TTC549 (cell line): Measurements from ENCODE around the gene KCNH1.
"Not testable (repeated sequence)": the region's sequence is repeated elsewhere in the genome, so short reads cannot be mapped to it uniquely, and the experiment has no call there.

Experiments
- FAIRE-seq: peaks from 2 replicates; lab custom pipeline; 2012; peaks lifted over from hg19 to GRCh38; lab: Jason Lieb, UNC

KCNH1 gene

DNA sequence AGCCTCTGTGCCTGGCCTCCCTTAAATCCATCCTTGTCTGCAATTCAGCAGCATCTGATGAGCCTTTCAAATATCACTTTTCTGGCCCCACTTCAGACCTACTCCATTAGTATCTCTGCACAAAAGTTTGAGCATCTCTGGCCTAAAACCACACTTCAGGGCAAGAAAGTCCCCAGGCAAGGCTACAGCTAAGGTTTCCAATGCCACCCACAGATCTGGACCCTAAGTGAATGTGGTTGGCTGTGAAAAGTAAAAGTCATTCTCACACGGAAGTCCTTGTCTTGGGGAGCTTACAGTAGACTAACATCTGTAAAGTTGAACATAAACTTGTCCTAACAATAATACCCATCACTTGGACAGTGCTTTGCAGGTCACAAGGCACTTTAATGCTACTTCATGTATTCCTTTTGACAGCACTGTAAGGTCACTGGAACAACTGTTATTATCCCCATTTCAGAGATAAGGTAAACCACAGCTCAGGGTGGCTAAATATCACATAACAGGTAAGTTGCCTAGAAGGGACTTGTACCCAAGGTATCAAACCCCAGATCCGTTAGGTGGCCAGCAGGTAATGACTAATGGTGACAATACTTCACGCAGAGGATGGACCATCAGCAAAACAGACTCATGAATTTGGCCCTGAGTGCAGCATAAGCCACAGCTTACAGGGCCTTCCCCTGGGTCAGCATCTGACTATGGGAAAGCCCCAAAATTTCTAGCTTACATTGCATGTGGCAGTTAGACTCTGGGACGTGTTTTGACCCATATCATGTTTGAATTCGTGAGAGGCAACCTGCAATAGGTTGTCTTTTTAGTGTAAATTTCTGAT is 449.3 kb downstream of the KCNH1 start:
- no peak for FAIRE-seq

DNA sequence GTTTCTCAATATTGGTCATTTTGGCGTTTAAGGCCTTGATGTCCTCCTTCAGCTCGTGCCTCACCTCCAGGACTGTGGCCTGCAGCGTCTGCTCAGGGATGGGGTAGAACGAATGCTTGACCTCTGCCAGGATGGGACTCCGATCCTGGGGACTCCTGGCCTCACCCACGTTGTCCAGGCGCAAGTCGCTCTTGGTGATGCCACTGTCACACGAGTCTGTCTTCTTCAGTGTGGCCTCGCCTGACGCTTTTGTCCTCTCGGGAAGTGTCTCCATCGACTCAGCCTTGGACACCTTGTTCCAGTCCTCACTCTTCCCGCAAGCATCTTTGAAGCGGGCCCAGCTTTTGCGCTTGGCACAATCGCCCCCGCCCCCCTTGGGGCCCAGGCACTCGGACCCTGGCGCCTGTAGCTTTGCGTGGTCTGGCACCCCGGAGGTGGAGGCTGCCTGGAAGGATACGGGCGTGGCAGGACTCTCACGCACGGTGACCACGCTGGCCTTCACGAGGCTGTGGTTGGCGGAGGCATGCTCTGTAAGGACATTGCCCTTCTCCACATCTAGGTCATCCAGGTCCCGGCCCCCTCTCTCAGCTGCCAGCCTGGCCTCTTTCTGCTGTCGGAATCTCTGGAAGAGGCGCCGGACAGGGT is 450.4 kb downstream of the KCNH1 start:
- FAIRE-seq, result no peak

DNA sequence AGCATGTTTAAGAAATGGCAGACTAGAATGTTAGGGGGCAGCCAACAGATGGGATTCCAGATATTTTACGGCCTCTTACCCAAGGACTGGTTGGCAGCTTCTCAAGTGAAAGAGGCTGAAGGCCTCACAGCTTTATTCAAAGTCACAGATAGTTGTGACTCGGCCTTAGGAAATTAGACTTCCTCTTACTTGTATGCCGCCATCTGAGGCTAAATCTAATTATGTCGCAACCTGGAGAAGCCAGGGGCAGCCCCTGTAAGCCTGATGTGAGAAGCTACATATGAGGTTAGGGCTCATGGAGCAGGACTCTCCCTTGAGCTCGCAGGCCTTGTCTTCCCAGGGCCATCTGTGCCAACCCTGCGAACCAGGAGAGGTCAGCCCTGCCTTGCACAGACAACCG is 452.8 kb downstream of the KCNH1 start:
- no peak for FAIRE-seq

DNA sequence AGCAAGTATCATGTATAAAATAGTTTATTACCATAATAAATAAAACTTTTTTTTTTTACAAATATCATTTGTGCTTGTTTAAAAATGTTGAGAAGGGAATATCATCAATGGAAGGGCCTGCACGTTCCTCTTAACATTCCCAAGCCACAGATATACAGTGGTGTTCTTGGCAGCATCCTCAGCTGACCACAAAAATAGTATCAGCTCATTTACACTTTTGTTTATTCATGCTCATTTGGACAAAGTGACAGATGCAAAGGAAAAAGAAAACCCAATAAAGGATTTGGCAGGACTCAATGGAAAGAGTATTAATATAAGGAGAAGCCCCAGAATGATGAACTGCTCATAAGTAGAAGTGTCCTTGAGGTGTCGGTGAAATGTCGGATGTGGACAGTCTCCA is 455.6 kb downstream of the KCNH1 start:
- no peak for FAIRE-seq

DNA sequence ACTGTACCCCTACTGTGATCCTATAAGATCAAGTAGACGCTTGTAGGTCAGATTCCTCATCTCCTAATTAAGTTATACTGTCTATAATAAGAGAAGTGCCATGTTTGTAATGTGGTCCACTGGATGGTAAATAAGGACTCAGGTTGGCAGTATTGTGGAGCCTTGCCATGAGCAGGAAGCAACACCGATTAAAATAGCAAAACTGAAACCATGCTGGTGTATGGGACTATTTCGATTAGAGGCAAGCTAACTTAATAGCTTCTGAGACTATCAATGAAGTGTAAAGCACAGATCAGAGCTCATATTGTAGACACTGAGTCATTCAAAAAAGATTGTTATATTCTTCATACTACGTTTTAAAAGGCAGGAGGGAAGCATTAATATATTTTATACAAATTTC is 456.4 kb downstream of the KCNH1 start:
- no peak for FAIRE-seq

DNA sequence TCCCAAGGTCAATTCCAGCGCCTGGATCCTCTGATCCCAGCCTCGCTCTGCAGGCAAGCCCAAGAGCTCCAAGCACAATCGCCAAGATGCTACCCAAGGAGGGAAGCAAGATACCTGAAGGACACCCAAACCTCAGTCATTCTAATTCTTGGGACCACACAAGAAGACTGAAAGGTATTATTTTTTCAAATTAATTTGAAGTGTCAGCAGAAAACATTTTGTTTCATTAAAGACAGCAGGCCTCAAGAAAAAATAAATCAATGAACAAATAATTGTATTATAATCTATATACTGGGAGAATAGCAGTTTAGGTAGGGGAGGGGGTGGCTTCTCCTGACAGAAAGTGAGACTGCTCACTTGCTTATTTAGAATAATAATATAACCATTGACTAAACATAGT is 457.4 kb downstream of the KCNH1 start:
- FAIRE-seq, result no peak

DNA sequence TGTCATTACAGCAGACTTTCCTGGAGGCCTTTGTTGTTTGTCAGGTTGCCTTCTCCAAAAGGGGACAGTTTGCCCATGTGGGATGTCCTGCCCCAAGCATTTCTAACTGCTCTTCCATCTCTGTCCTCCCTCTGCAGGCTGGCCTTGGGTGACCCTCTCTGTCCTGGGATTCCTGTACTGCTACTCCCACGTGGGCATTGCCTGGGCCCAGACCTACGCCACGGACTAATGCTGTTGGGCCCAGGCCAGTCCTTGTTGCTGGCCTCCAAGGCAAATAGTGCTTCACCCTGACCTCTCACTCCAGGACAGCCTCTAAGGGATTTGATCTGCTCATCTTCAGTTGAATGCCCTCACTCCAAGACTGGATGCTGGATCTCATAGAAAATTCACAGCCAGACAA is 459.8 kb downstream of the KCNH1 start:
- FAIRE-seq, result no peak

DNA sequence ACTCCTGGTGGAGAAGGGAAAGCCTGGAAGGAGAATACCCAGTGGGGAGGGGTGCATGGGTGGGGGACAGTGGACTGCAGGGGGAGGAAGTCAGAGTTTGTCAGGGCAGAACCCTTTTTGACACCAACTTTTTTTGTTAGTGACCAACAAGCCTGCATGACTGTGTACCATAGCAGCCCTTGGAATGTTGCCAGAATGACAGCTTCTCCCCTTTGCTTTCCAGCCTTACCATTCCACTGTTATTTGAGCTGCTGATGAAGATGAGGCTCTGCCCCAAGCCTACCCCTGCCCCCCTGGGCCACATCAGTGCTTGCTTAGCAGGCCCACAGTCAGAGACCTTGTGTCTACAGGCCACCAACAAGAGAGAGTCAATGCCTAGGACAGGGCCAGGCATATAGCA is 464.0 kb downstream of the KCNH1 start:
- FAIRE-seq, result no peak

DNA sequence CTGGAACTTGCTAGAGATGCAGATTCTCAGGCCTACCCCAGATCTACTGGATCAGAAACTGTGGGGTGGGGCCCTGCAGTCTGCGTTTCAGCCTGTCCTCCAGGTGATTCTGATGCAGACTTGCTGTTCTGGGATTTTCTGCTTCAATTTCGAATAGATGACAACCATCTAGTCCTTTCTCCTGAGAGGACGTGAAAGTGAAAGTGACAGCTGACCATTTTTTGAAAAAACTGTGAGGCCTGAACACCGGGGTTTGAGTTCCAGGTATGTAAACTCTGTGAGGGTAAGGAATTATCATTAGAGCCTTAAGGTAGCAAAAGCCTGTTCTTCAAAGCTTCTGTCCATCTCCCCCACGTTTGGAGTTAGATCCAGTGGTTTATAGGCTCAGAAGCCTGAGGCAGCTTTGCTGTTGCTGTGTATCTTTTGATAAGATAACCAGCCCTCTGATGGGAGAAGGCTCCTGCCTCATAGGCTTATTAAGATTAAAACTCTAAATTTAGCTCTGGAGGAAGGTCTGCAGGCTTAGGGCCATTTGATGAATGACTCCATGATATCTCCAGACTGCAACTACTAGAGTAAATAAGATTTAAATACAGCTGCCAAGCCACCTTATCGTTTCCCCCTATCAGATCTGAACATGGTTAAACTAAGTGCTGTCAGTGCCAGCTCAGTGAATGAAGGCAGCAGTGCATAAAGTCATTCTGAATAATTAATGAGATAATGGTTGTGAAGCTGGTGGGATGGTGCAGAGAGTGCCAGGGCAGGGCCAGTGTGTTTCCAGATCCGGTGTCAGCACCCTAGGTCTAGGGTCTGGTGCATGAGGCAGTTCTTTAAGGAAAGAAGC is 470.0 kb downstream of the KCNH1 start:
- FAIRE-seq, result no peak

DNA sequence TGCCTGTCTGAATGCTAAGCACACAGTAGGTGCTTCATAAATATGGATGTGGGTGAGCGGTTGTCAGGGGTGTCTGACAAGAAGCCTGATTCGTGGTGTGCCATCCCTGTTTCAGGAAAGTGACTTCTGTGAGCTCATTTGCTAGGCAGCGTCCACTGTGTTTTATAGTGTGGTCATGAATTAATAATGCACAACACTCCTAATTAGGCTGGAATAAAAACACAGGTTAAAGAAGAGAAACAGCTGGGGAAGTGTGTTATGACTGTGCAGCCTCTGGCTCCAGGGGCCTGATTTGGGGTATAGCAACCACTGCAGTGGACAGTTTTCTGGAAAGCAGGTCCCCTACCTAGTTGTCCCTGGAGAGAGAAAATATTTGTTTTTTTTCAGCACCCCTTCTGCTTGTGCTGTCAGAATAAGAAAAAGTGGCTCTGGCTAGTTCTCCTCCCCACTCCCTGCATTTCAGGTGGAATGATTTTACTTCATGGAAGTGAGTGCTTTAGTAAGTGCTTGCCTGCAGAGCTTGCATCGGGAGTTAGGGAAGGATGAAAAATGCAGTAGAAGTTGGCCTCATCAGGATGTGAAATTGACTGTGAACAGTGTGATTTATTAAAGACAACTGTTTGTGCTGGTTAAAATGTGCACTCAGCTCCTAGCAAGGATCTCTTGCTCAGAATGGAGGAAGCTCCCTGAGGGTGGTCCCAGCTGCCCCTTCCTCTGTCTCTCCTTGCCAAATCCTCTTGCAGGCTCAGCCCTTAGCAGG is 471.5 kb downstream of the KCNH1 start:
- FAIRE-seq, result no peak

DNA sequence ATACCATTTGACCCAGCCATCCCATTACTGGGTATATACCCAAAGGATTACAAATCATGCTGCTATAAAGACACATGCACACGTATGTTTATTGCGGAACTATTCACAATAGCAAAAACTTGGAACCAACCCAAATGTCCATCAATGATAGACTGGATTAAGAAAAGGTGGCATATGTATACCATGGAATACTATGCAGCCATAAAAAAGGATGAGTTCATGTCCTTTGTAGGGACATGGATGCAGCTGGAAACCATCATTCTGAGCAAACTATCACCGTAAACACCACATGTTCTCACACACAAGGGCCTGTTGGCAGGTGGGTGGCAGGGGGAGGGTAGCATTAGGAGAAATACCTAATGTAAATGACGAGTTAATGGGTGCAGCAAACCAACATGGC is 472.4 kb downstream of the KCNH1 start:
- not testable (repeated sequence) for FAIRE-seq

DNA sequence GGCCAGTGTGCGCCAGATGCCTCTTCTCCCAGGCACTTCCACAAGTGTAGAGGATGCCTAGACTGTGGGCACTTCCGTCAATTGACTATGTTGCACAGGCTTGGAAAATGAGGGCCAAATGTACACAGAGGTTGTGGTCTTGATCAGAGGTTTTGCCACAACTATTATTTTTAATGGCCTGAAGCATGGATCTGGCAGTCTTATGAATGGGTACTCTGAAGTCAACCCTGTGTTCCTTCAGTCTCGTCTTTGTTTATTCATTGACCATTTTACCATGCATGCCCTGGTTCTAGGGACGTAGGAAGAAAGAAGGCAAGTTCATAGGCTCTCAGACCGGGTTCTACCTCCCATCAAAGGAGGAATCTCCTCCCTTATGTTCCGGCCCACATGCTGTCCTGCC is 476.1 kb downstream of the KCNH1 start:
- FAIRE-seq, result no peak

DNA sequence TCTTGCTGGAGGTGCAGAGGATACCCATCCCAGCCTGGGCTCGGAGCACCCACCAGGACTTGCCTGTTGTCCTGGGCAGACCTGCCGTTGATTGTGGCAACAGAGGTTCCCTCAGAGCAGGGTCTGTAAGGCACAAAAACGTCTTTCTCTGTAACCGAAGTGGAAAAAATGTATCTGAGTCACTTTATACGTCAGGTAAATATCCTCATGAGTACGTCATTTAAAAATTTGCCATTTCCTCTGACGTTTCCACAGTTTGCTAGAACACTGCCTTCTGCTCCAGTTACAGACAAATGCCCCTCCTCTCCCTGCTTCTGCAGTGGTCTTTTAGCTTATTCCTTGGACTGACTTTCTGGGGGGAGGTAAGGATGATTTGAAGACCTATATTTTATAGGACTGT is 478.4 kb downstream of the KCNH1 start:
- no peak for FAIRE-seq

DNA sequence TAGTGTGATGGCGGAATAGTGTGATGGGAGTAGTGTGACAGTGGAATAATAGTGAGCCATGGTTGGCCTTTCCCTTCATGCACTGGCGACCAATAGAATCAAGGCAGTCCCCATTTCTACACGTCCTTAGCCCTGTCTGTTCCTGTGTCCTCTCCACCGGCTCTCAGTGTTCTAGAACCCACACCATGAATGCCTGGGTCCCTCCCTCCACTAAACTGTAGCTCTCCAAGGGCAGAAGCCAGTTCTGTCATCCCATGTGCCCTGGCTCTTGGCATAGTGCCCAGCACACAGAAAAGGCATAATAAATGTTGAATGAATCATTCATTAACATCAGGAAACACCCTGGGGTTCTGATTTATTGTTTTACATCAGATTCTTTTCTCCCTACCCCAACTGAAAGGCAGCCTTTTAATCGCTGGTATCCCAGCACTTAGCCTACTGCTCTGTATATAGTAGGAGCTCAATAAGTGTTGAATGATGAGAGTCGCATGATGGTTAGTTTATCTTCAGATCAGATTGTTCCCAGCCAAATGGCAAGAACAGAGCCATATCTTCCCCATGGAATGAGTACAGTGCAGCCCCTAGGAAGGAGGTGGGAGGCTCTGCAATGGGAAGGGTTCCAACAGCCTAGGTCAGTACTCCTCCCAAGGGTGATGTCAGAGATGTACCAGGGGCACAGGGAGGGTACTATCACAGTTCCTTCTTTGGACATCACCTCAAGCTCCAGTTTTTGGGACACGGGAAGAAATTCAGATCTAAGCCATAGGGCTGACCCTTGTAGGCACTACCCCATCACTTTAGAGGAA is 479.6 kb downstream of the KCNH1 start:
- no peak for FAIRE-seq

DNA sequence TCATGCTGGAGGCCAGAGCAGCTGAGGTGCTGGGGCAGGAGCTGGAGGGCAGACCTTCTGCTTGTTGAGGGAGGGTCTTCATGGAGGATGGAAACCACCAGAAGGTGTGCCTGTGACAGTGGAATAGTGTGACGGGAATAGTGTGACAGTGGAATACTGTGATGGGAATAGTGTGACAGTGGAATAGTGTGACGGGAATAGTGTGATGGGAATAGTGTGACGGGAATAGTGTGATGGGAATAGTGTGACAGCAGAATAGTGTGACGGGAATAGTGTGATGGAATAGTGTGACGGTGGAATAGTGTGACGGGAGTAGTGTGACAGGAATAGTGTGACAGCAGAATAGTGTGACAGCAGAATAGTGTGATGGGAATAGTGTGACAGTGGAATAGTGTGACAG is 480.2 kb downstream of the KCNH1 start:
- FAIRE-seq, result no peak

DNA sequence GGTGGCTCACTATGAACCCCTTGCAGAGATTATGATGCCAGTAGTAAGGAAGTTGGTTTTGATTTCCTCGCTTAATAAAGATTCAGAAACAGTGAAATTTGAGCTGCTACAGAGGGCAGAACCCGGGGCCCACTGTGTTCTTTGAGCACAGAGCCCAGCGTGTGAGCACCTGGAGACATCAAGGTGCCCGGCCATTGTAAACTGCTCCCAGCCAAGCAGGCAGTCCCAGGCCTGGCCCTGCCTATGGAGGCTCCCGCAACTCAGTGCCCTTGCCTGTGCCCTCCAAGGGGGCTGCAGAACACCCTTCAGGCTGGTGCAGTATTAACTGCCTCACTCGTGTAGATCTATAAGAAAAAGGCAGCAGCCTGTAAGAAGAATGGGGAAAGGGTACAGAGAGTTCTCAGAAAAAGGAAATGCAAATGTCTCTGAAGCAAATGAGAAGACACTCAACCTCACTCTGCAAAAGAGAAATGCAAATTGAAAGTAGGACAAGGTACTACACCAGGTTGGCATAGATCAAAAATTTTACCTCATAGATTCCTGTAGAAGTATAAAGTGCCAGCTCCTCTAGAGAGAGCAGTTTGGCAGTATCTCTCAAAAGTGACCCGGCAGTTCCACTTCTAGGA is 481.5 kb downstream of the KCNH1 start:
- no peak for FAIRE-seq

DNA sequence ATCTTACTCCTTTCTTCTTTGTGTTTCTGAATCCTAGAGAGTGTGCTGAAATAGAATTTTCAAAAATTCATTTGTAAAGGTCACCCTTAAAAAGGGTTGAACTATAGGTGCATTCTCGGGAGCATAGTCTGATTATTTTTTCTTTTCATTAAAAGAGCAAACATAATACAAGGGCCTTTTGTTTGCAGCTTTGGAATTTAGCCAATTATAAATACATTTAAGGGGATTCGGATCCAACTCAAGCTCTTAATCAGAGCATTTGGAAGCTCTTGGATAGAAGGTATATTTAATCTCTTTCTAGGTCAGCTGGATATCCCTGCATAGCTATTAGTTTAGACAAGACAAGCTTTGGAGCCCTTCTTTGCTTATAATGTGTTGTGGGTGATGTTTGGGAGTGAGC is 483.5 kb downstream of the KCNH1 start:
- FAIRE-seq, result no peak

DNA sequence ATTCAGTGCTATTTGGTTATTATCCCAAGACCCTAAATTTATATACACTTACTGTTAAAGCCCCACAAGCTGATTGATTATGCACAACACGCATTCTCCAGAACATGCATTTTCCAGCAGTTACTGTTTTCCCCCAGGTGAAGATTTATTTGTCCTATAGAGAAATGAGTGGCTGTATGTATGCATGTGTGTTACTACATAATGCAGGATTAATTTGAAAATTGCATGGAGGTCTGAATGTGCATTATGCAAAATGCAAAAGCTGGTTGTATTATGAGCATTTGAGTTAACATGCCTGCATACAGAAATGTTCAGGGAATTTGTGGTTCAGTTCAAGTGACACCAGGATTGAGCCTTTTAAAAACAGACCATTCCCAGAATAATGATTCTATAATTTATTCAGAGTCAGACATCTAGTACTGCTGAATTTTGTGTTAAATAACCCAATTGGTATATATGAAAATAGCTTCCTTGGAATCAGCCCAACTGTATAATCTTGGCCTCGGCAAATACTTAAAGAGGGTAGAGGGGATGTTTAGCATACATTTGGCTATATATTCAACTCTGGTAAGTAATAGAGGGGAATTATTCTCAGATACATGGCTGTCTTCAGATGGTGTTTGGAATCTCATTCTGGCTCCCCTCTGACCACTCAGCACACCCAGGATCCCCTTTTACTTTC is 485.2 kb downstream of the KCNH1 start:
- FAIRE-seq, result no peak

DNA sequence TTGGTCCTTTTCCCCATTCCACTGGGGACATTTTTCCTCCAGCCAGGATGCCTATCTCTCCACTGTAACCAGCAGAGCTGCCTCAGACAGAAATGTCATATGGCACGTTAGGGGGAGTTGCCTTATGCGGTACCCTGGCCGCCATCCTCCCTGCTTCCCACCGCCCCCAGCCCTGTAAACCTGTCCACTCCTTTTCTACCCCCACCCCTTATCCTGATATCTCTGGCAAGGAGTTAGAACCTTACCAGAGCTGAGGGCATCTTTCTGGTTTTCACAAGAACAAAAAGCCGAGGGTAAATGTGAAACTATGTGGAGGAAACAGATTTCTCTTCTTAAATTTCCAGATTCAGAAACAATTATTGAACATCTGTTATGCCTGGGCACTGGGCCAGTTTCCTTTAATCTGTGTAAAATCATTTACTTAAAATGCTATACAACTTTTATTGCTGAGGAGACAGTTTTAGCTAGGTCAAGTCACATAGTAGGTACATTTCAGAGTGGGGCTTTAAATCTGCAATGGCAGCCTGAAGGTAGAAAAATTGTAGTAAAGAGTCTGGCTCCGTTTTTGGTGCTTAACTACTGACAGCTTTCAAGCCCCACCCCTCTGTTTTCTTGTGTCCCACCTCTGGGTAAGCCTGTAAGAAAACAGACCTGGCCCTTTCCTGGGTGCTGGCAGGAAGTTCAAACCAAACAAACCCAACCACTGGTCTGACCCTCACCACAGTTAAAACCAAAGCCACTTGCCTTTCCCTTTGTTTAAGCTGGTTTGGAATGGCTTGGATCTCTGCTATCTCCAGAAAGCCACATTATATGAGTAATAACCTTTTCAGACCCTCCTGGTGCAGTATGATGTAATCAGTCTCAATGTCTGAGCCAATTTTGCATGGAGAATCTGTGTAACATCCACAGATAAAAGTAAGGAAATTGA is 486.3 kb downstream of the KCNH1 start:
- no peak for FAIRE-seq
